Activated naive CD4-positive, alpha-beta T cell treated with anti-CD3 and anti-CD28 coated beads, Interleukin-2, amount 50 U/mL, for 24 hours (primary cell): Measurements from ENCODE around the gene TAPT1.
"Not testable (repeated sequence)": the region's sequence is repeated elsewhere in the genome, so short reads cannot be mapped to it uniquely, and the experiment has no call there.

Experiments used
- H3K27ac Mint-ChIP-seq: one replicate; pipeline ENCODE4 v1.8.0; 2021; ENCODE audit warnings: mild to moderate bottlenecking, mixed read lengths
- H3K27me3 Mint-ChIP-seq: one replicate; pipeline ENCODE4 v1.8.0; 2021; ENCODE audit warnings: mixed read lengths
- H3K36me3 Mint-ChIP-seq: one replicate; pipeline ENCODE4 v1.8.0; 2021; ENCODE audit warnings: mixed read lengths
- H3K4me1 Mint-ChIP-seq: one replicate; pipeline ENCODE4 v1.8.0; 2021; ENCODE audit warnings: mixed read lengths
- H3K4me3 Mint-ChIP-seq: one replicate; pipeline ENCODE4 v1.8.0; 2021; ENCODE audit warnings: mild to moderate bottlenecking, mixed read lengths
- H3K9me3 Mint-ChIP-seq: one replicate; pipeline ENCODE4 v1.8.0; 2021; ENCODE audit warnings: mixed read lengths

The TAPT1 gene

DNA sequence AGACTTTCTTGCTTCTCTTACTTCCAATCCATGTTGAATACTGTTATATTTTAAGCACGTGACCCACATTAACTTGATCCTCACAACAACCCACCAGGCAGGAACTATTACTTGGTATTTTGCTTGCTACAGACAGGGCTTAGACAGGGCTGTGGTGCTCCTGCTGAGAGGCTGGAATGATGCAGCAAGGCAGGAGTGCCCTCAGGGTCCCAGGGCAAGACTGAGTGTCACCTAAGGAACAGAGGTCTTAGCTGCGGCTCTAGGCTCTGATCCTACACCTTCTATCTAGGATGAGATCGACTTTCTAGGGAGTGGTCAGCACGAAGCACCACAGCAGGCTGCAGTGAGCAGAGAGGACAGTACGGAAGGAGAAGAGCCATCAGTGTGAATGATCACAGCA lies 20.0 kb downstream of the TAPT1 start:
- peaks cover 64% of the 10 kb centered on the region for H3K4me1 Mint-ChIP-seq
- peak overlapping the region; percentile 3 for H3K4me3 Mint-ChIP-seq
- H3K27me3 Mint-ChIP-seq = no peaks in the 10 kb centered on the region
- peaks cover 12% of the 10 kb centered on the region for H3K36me3 Mint-ChIP-seq
- no peak overlapping the region for H3K27ac Mint-ChIP-seq
- H3K9me3 Mint-ChIP-seq = no peaks in the 10 kb centered on the region

DNA sequence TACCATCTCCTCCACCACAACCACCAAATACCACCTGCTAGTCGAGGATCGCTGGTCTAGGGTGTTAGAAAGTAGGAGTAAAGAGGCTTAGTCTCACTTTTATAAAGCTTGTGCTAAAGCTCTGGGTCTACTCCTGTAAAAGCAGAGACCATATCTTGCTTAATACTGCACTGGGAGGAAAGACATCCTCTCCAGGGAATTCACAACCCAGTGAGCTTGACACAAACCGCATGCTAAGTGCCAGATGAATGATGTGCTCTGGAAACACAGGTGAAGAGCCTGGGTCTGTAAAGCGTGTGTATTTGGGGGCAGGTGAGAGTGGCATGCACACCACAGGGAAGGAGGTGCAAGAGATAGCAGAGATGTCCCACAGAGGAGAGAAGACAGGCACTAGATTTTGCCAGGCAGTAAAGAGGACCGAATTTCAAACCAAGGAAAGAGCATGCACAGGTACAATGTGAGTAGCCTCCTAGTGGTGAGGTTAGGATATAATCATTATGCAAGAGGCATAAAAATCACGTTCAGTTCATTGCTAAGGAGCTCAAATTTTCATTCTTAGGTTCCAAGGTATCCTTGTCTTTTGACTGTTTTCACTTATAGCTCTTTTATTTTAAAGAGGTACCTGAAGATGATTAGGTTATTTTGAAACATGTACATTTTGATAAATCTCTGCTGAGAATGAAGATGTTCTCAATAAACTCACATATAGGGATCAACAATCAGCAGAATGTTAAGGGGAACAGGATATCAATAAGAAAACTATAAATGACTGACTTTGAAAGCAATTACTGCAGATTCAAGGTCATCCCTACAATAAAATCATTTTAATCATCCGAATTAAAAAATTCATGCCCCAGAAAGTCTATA lies 20.7 kb downstream of the TAPT1 start:
- Mint-ChIP-seq H3K4me3 (no peak overlapping the region), H3K36me3 (peaks cover 12% of the 10 kb centered on the region), H3K4me1 (peaks cover 62% of the 10 kb centered on the region), H3K9me3 (no peaks in the 10 kb centered on the region), H3K27ac (no peak overlapping the region), H3K27me3 (no peaks in the 10 kb centered on the region)

DNA sequence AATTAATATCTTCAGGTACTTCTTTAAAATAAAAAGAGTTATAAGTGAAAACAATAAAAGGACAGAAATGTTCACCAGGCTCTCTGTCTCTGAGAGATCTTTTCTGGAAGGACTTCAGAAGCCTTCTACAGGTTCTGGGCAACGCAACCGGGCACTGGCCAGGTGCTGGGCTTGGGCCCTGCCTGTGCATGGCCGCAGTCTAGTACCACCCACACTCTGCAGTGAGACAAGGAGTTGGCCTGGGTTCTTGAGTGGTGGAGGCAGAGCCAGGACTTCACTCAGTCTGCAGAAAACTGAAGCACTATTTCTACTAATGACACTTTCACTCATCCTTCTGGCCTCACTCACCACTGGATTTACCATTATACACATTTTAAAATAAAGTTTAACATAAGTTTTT lies 21.8 kb downstream of the TAPT1 start:
- Mint-ChIP-seq H3K27me3 (no peaks in the 10 kb centered on the region), H3K27ac (no peak overlapping the region), H3K4me3 (no peak overlapping the region), H3K36me3 (peaks cover 12% of the 10 kb centered on the region), H3K4me1 (peaks cover 58% of the 10 kb centered on the region), H3K9me3 (no peaks in the 10 kb centered on the region)

DNA sequence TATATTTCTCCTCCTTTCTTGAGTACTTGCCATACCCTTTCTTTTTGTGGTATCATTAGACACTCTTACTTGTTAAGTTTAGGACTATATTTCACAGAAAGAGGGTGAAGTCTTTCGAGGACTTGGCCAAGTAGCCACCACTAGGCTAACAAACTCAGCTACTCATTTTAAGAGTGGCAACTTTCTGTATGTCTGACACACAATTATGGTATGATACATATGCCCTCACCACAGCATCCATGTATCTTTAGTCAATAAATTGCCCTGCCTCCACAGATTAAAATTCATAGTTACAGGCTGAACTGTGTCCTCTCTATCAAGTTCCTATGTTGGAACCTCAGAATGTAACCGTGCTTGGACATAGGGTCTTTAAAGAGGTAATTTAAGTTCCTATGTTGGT lies 23.2 kb downstream of the TAPT1 start:
- Mint-ChIP-seq H3K9me3 (no peaks in the 10 kb centered on the region), H3K4me3 (no peak overlapping the region), H3K4me1 (peaks cover 49% of the 10 kb centered on the region), H3K36me3 (peaks cover 9% of the 10 kb centered on the region), H3K27ac (no peak overlapping the region), H3K27me3 (no peaks in the 10 kb centered on the region)

DNA sequence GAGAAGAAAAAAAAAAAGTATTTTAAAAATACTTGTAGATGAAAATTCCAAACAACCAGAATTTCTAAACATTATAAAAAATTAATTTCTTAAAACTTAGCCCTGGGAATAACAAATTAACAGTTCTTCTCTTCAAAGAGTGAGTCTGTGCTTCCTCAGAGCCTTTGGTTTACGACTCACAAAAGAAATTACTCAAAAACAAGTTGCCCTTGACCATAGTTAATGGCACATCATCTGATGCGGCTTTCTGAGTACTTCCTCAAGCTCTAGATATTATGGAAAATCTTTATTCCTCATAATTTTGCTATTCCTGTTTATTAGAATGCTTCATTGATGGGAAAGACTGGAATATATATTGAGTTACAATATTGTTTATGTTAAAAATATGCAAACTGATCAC lies 23.7 kb downstream of the TAPT1 start:
- Mint-ChIP-seq H3K4me1 (peaks cover 49% of the 10 kb centered on the region), H3K27ac (no peak overlapping the region), H3K27me3 (no peaks in the 10 kb centered on the region), H3K36me3 (peaks cover 9% of the 10 kb centered on the region), H3K9me3 (no peaks in the 10 kb centered on the region), H3K4me3 (no peak overlapping the region)

DNA sequence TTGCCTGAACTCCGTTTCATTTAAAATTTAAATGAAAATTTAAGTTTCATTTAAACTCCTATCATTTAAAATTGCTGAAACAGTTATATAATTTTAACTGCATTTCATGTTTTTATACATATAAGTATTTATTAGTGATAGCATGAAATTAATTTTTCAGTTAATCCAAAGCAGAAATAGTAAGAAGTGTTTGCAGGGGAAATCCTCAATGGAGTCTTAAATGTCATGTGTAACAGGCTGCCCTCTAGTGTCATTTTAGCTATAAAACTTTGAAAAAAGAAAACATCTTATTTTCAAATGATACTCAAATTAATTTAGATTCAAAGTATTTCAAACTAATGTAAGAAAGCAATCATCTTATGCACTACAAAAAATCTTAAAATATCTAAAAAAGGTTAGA lies 27.2 kb downstream of the TAPT1 start:
- H3K4me1 Mint-ChIP-seq = peaks cover 42% of the 10 kb centered on the region
- H3K36me3 Mint-ChIP-seq = peaks cover 5% of the 10 kb centered on the region
- H3K9me3 Mint-ChIP-seq = no peaks in the 10 kb centered on the region
- H3K27me3 Mint-ChIP-seq = no peaks in the 10 kb centered on the region
- H3K4me3 Mint-ChIP-seq = no peak overlapping the region
- H3K27ac Mint-ChIP-seq = no peak overlapping the region

DNA sequence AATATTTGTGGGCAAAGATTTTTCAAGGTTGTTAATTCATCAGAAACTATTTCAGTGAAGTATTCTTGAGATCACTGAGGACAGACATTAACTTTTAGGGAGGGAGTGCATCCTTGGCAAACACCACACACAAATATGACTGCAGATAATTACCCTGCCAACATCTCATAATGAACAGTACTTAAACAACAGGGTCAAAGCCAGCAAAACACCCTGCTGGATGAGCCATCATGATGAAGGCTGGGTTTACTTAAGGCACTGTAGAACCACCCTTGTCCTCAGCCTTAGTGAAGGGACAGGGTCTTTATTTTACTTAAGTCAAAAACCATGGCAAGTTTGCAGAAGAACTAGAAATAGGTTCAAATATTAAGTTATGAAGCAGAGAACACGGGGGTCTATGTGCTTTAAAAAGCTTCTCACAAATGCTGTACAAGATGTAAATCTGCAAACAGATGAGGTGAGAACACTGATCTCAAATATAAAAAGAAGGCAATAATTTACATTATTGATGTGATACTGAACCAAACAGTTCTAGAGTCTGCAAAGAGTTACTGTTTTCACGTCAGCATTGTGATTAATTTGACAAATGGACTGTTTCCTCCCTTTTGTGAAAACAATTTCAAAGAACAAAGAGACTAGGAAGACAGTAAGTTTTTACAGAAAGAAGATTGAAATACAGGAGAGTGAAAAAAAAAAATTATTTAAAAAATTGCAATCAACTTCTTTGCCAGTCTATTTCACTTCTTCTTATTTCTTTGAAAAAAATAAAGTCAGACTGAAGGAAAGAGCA lies 28.2 kb downstream of the TAPT1 start:
- H3K4me3 Mint-ChIP-seq = no peak overlapping the region
- peaks cover 6% of the 10 kb centered on the region for H3K36me3 Mint-ChIP-seq
- H3K27ac Mint-ChIP-seq = no peak overlapping the region
- no peaks in the 10 kb centered on the region for H3K9me3 Mint-ChIP-seq
- peaks cover 43% of the 10 kb centered on the region for H3K4me1 Mint-ChIP-seq
- H3K27me3 Mint-ChIP-seq = no peaks in the 10 kb centered on the region

DNA sequence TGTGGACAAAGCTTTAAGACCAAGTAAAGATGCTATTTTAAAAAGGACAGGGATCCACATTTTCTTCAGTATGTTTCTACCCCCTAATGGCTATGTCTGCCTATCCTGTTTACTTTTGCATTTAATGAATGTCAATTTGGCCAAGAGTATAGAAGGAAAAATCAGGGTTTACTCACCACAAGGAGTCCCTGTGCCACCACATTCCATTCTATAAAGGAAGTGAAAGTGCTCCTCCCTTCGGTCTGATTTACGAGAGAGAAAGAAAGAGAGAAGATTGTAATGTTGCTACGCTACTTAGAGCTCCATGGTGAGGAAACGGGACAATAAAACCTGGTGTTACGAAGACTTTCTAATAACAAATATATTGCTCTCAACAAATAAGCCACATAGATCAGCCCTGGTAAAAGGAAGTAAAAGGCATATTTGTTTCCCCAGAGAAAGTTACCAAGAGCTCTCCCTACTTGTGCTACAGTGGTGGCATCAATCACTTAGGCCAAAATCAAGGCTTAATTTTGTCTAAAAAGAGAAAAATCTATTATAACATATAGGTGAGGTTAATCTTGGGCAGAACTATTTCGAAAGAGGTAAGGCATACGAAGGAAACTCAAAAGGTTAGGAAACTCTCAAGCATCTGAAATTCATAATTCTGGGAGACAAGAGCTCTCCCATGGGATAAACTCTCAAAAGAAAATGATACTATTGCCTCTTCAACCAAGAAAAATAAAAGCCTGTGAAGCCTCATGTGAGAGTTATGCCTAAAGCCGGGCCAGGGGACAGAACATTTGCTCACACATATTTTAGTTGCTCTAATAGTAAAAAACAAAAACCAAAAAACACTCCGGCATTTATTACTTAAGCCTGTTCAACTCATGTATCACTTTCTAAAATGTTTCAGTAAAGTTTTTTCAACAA lies 29.5 kb downstream of the TAPT1 start:
- Mint-ChIP-seq H3K27me3 (no peaks in the 10 kb centered on the region), H3K27ac (peak overlapping the region; percentile 0), H3K36me3 (peaks cover 8% of the 10 kb centered on the region), H3K4me1 (peaks cover 42% of the 10 kb centered on the region), H3K9me3 (no peaks in the 10 kb centered on the region), H3K4me3 (peak overlapping the region; percentile 34)

DNA sequence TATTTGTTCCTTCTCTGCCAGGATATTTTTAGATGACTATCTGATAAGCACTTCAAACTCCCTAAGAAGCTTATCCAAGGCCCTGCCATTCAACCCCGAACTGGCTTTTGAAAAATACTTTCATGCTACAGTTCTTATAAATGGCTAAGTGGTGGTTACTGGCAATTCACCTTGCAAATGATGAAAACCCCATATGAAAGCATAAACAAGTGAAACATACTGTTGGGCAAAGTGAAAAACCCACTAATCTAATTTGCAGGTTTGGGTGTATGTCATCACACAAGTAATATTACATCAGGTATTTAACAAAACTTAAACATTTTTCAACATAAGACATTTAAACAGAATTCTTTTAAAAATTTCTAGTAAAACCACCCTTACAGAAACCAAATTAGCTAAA lies 31.1 kb downstream of the TAPT1 start:
- H3K4me3 Mint-ChIP-seq = no peak overlapping the region
- no peak overlapping the region for H3K27ac Mint-ChIP-seq
- no peaks in the 10 kb centered on the region for H3K27me3 Mint-ChIP-seq
- H3K9me3 Mint-ChIP-seq = no peaks in the 10 kb centered on the region
- H3K36me3 Mint-ChIP-seq = peaks cover 8% of the 10 kb centered on the region
- H3K4me1 Mint-ChIP-seq = peaks cover 42% of the 10 kb centered on the region

DNA sequence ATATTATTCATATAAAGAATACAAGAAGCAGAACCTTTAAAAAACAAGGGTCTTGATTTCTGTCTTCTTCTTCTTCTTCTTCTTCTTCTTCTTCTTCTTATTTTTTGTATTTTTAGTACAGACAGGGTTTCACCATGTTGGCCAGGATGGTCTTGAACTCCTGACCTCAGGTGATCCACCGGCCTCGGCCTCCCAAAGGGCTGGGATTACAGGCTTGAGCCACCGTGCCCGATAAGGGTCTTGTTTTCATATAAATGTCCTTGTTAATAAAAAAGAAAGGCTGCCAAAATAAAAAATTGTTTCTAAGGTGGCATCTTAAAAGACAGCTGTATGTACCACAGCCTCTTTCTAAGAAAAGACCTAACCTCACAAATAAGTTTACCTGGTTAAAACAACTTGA lies 31.5 kb downstream of the TAPT1 start:
- peaks cover 41% of the 10 kb centered on the region for H3K4me1 Mint-ChIP-seq
- not testable (repeated sequence) for H3K27me3 Mint-ChIP-seq, H3K4me3 Mint-ChIP-seq, H3K36me3 Mint-ChIP-seq, H3K27ac Mint-ChIP-seq, H3K9me3 Mint-ChIP-seq

DNA sequence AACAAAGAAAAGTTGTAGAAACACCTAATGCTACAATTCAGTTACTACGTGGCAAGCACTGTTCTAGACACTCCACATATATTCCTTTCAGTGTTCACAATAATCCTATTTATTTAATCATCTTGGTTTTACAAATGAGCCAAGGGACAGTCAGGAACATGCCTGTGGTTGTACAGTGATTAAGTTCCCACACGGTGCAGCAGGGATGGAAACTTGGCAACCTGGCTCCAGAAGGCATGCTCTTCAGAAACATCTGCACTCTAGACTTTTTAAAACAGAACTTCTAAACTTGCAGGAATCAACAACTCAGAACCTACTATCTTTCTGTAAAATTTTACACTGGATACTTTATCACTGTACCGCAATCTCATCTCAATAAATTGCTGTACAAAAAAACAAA lies 32.1 kb downstream of the TAPT1 start:
- no peaks in the 10 kb centered on the region for H3K9me3 Mint-ChIP-seq
- no peaks in the 10 kb centered on the region for H3K27me3 Mint-ChIP-seq
- H3K27ac Mint-ChIP-seq = no peak overlapping the region
- H3K4me3 Mint-ChIP-seq = no peak overlapping the region
- peaks cover 14% of the 10 kb centered on the region for H3K36me3 Mint-ChIP-seq
- H3K4me1 Mint-ChIP-seq = peaks cover 39% of the 10 kb centered on the region

DNA sequence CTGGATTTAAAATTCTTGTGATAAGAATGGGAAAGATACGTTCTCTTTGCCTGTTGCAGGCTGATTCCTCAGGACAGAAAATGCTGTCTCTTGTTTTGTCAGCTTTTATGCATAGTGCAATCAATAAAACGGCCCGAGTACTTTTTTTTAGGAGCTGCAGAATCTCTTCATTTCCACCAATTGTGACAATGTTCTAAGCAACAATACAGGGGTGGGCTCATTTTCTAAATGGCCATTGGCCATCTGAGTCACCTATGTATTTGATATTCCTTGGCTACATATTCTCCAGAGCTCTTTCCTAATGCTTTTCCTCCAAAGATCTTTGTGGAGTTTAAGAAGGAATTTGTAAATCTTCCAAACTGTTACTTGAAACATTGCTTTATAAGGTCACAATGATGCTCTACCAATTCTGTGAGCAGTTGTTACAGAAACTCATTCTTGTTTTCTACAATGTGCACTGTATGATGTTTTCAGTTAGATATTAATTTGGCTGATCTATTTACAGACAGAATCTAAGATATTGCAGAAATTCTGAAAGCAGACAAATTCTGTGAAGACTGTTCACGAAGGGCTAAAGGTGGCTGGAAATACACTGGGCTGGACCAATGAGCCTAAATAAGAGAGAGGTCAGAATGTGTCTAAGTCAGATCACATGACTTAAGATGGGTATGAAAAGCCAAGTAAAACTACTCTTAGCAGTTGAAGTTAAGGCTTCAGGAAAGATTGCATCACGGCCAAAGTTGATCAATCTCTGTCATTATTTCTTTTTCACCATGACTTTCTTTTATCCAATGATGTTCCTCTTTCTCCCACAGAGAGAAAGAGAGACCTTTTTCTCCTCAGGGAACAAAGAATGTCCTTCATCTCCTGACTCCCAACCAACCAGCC lies 33.4 kb downstream of the TAPT1 start:
- Mint-ChIP-seq H3K27me3 (no peaks in the 10 kb centered on the region), H3K9me3 (no peaks in the 10 kb centered on the region), H3K4me1 (peaks cover 35% of the 10 kb centered on the region), H3K27ac (peak overlapping the region; percentile 63), H3K4me3 (no peak overlapping the region), H3K36me3 (peaks cover 16% of the 10 kb centered on the region)

DNA sequence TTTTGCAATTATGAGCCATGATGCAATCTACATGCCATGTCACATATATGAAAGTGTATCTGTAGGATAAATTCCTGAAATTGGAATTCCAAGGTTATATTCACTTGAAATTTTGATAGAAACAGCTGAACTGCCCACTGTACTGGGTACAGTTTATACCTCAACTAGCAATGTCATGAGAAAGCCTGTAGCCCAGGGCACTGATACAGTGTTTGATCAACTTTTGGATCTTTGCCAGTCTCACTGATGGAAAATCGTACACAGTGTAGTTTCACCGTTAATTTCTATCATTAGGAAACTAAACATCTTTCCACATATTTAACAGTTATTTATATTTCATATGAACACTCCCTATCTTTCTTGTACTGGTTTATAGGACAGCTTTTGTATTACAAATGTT lies 34.2 kb downstream of the TAPT1 start:
- no peak overlapping the region for H3K27ac Mint-ChIP-seq
- H3K27me3 Mint-ChIP-seq = no peaks in the 10 kb centered on the region
- peaks cover 16% of the 10 kb centered on the region for H3K36me3 Mint-ChIP-seq
- H3K4me1 Mint-ChIP-seq = peaks cover 26% of the 10 kb centered on the region
- H3K4me3 Mint-ChIP-seq = no peak overlapping the region
- no peaks in the 10 kb centered on the region for H3K9me3 Mint-ChIP-seq

DNA sequence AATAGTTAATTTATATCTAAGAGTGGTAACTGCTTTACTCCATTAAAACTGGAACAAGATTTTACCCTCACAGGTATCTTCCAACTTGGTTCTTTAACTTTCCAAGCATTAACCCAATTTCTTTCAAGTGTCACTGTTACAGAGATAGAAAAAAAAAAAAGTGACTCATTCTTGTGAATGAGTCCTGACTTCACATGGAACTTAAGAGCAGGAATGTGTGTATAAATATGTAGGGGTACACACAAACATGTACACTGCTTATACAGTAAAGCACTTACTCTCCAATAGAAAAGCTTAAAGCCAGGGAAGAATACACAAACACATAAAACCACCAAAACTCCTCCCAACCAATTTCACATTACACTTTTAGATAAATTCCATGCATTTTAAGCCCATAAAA lies 38.8 kb downstream of the TAPT1 start:
- Mint-ChIP-seq H3K4me1 (no peaks in the 10 kb centered on the region), H3K36me3 (peaks cover 15% of the 10 kb centered on the region), H3K4me3 (no peak overlapping the region), H3K9me3 (no peaks in the 10 kb centered on the region), H3K27me3 (no peaks in the 10 kb centered on the region), H3K27ac (no peak overlapping the region)

DNA sequence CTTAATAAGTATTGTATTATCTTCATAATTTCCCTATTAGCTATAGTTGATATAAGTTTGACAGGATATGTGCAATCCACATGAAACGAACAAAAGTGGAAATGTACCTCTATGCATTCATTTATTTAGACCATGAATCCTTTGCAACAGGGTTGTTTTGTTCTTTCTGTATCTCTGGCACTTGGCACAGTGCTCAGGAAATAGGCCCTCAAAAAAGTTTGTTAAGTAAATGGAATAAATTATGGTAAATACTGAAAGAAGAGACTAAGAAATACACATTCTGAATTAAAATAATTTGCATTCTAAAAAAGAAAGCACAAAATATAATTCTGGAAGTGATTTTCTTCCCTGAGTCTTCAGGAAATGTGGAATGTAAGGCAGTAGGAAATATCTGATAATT lies 39.3 kb downstream of the TAPT1 start:
- no peaks in the 10 kb centered on the region for H3K4me1 Mint-ChIP-seq
- no peaks in the 10 kb centered on the region for H3K27me3 Mint-ChIP-seq
- no peaks in the 10 kb centered on the region for H3K9me3 Mint-ChIP-seq
- H3K27ac Mint-ChIP-seq = no peak overlapping the region
- no peak overlapping the region for H3K4me3 Mint-ChIP-seq
- H3K36me3 Mint-ChIP-seq = peaks cover 15% of the 10 kb centered on the region
